HCT116 (cell line): ENCODE data around the gene AFF1. TPM values are rescaled to one million over a fixed set of nuclear protein-coding genes. Genes with fewer than 3 reads are reported as not detected.
A peak's percentile ranks its signal among the peaks of the same experiment; 100 is the strongest.

ENCODE experiments used
- ATAC-seq: fragments of 200-7000 bp; cut with Tn5 transposase; 2 replicates; pipeline ENCODE4 v1.9.1; 2020; ENCODE audit warnings: mild to moderate bottlenecking, moderate library complexity
- BruUV-seq: library from RNA; stranded (reverse); fragments of 400-500 nt; replicated peaks from 2 replicates; lab custom pipeline; 2021; lab: Mats Ljungman, UMichigan
- CTCF ChIA-PET: fragments of 300-600 bp; sonication (Branson Sonifier 250); formaldehyde crosslinking; loops from one replicate; lab custom pipeline; 2021; ENCODE audit warnings: antibody characterized with exemption; lab: Charles Lee
- POLR2A ChIA-PET: fragments of 300-600, 350-600 bp; sonication (Branson Sonifier 250); formaldehyde crosslinking; loops from one replicate; lab custom pipeline; 2021; ENCODE audit warnings: antibody characterized with exemption; lab: Charles Lee
- RAD21 ChIA-PET, 2 experiments: fragments of 300-600 bp; sonication (Branson Sonifier 250); formaldehyde crosslinking; loops; one replicate each; lab custom pipeline; 2023; ENCODE audit warnings: low total read pairs in 2 of 2; ENCODE audit not compliant: uncharacterized antibody in 2 of 2, unreplicated experiment in 2 of 2, low non-redundant PET in 1 of 2; lab: Charles Lee
- DNase-seq: peaks from one replicate; pipeline ENCODE4 v3.0.0-alpha.2; 2010; ENCODE audit warnings: low read depth, low spot score
- H2AFZ ChIP-seq: fragments of 200-600 bp; shearing (Covaris generic), sonication (generic); 2 replicates; pipeline ENCODE4 v1.6.1; 2017; ENCODE audit warnings: low read depth, mixed run types, mixed read lengths, antibody characterized with exemption, low read length; ENCODE audit not compliant: poor library complexity, severe bottlenecking
- H3K27ac ChIP-seq: 2 replicates; pipeline ENCODE4 v1.5.1; 2012; ENCODE audit warnings: low read depth, low read length
- H3K27me3 ChIP-seq: fragments of 200-600 bp; sonication (generic); 2 replicates; pipeline ENCODE4 v1.6.1; 2016; ENCODE audit warnings: mixed run types, low read length, mixed read lengths; ENCODE audit not compliant: insufficient read depth
- H3K36me3 ChIP-seq, 2 experiments: fragments of 200-500 bp in 1 of 2; fragments of 200-600 bp in 1 of 2; sonication (Bioruptor generic) in 1 of 2; sonication (generic) in 1 of 2; 2 replicates each; pipeline versions ENCODE4 v1.5.1 to v1.6.1; 2014 to 2016; ENCODE audit warnings: low read length in 2 of 2, inconsistent platforms in 1 of 2, mixed read lengths in 1 of 2, mixed run types in 1 of 2; ENCODE audit not compliant: insufficient read depth in 2 of 2, control insufficient read depth in 1 of 2
- H3K4me1 ChIP-seq, 2 experiments: fragments of 200-600 bp in 1 of 2; sonication (generic) in 1 of 2; 2 replicates each; pipeline versions ENCODE4 v1.5.1 to v1.6.1; 2012 to 2017; ENCODE audit warnings: low read length in 2 of 2, inconsistent platforms in 1 of 2, mild to moderate bottlenecking in 1 of 2, mixed read lengths in 1 of 2, mixed run types in 1 of 2, moderate library complexity in 1 of 2; ENCODE audit not compliant: insufficient read depth in 2 of 2, control insufficient read depth in 1 of 2
- H3K4me2 ChIP-seq: fragments of 200-600 bp; sonication (generic); 2 replicates; pipeline ENCODE4 v1.6.1; 2017; ENCODE audit warnings: mixed run types, low read length, mixed read lengths
- H3K4me3 ChIP-seq, 2 experiments: fragments of 200-600 bp in 1 of 2; sonication (generic) in 1 of 2; replicated peaks in 1 of 2; 2 replicates each; pipeline ENCODE4 v1.5.1; 2011 to 2016; ENCODE audit warnings: low read length in 2 of 2, control low read depth in 1 of 2, low read depth in 1 of 2, mild to moderate bottlenecking in 1 of 2, mixed read lengths in 1 of 2, mixed run types in 1 of 2
- H3K79me2 ChIP-seq: fragments of 200-600 bp; sonication (generic); 2 replicates; pipeline ENCODE4 v1.6.1; 2017; ENCODE audit warnings: mild to moderate bottlenecking, mixed run types, low read length, moderate library complexity, mixed read lengths; ENCODE audit not compliant: insufficient read depth
- H3K9ac ChIP-seq: fragments of 200-600 bp; sonication (generic); 2 replicates; pipeline ENCODE4 v1.6.1; 2016; ENCODE audit warnings: low read length, mixed read lengths
- H3K9me2 ChIP-seq: fragments of 200-600 bp; sonication (generic), shearing (Covaris generic); 2 replicates; pipeline ENCODE4 v1.6.1; 2017; ENCODE audit warnings: mixed run types, mild to moderate bottlenecking, moderate library complexity; ENCODE audit not compliant: insufficient read depth
- H3K9me3 ChIP-seq, 2 experiments: fragments of 200-500 bp in 1 of 2; fragments of 200-600 bp in 1 of 2; sonication (Bioruptor generic) in 1 of 2; sonication (generic) in 1 of 2; 2 replicates each; pipeline ENCODE4 v1.6.1; 2014 to 2017; ENCODE audit warnings: low read length in 2 of 2, mixed read lengths in 2 of 2, inconsistent platforms in 1 of 2, low read depth in 1 of 2, mild to moderate bottlenecking in 1 of 2, mixed run types in 1 of 2, moderate library complexity in 1 of 2; ENCODE audit not compliant: control insufficient read depth in 1 of 2, insufficient read depth in 1 of 2
- H4K20me1 ChIP-seq: fragments of 200-600 bp; sonication (generic), shearing (Covaris generic); 2 replicates; pipeline ENCODE4 v1.6.1; 2017; ENCODE audit warnings: mixed run types, mild to moderate bottlenecking, moderate library complexity; ENCODE audit not compliant: insufficient read depth
- ATF3 ChIP-seq: IDR thresholded peaks from 2 replicates; pipeline ENCODE4 v1.6.1; 2012
- CBX3 ChIP-seq: IDR thresholded peaks from 2 replicates; pipeline ENCODE4 v1.6.1; 2012; ENCODE audit warnings: low read depth
- CEBPB ChIP-seq: IDR thresholded peaks from 2 replicates; pipeline ENCODE4 v1.6.1; 2012; ENCODE audit warnings: low read depth
- ELF1 ChIP-seq: IDR thresholded peaks from 2 replicates; pipeline ENCODE4 v1.6.1; 2012; ENCODE audit warnings: low read depth, borderline replicate concordance
- JUND ChIP-seq: IDR thresholded peaks from 2 replicates; pipeline ENCODE4 v1.6.1; 2012
- POLR2A ChIP-seq: IDR thresholded peaks from 2 replicates; pipeline ENCODE4 v1.7.0; 2011; ENCODE audit warnings: borderline replicate concordance; ENCODE audit not compliant: insufficient read depth, insufficient read length; ENCODE audit errors: extremely low read depth
- SIN3A ChIP-seq: IDR thresholded peaks from 2 replicates; pipeline ENCODE4 v1.6.1; 2012; ENCODE audit warnings: low read depth
- ZNF274 ChIP-seq: fragments of 200-500 bp; sonication (Bioruptor generic); IDR thresholded peaks from 2 replicates; pipeline ENCODE4 v1.6.1; 2014; ENCODE audit warnings: mild to moderate bottlenecking, low read depth, low read length, inconsistent platforms
- intact Hi-C: fragments of 100-400 bp; cut with micrococcal nuclease; formaldehyde crosslinking; loops from 2 replicates; pipeline ENCODE4 v1.10.0; 2022
- total RNA-seq: library from RNA; stranded (reverse); gene quantifications from one replicate; pipeline ENCODE4 v1.2.1, GENCODE V29; 2021; ENCODE audit not compliant: unreplicated experiment
- TF ChIP-seq, protein P1 (sequence below): IDR thresholded peaks from 2 replicates; pipeline ENCODE4 v1.6.1; 2012; ENCODE audit warnings: low read depth

AFF1 gene
- total RNA-seq, 1 experiment from 2014 or later: 43.1 TPM

GRCh38 chr4:87060957-87061356 is 126.1 kb downstream of the AFF1 start (continued):
- no peak for TF ChIP-seq ATF3
- TF ChIP-seq, all 23 proteins: peak for 6

DNA sequence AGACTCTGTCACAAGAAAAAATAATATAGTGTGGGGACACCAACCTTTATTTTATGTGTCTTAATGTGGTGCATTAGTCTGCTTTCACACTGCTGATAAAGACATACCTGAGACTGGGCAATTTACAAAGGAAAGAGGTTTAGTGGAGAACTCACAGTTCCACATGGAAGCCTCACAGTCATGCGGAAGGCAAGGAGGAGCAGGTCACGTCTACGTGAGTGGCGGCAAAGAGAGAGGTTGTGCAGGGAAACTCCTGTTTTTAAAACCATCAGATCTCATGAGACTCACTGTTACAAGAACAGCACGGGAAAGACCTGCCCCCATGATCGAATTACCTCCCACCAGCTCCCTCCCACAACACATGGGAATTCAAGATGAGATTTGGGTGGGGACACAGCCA is 130.2 kb downstream of the AFF1 start:
- H3K4me3 ChIP-seq: no peak overlapping the region
- H3K4me1 ChIP-seq: peaks cover 16% of the 10 kb centered on the region in 2 experiments
- DNase-seq: no peak
- ChIA-PET POLR2A (no interaction called here), CTCF (no interaction called here), RAD21 (no interaction called here)
- BruUV-seq: no TSS peak
- H4K20me1 ChIP-seq: peaks cover 4% of the 10 kb centered on the region; the same call in 1 of the 2 replicates
- ATAC-seq: no peak
- H3K36me3 ChIP-seq: no peaks in the 10 kb centered on the region
- H2AFZ ChIP-seq: no peak overlapping the region
- H3K27me3 ChIP-seq: no peaks in the 10 kb centered on the region
- no peaks in the 10 kb centered on the region for H3K9me2 ChIP-seq
- no peak overlapping the region for H3K9ac ChIP-seq
- no peak for TF ChIP-seq ZNF274
- no peak for TF ChIP-seq ELF1
- intact Hi-C loops: no loop called here
- peaks cover 10% of the 10 kb centered on the region; the same call in 1 of the 2 replicates for H3K79me2 ChIP-seq
- H3K9me3 ChIP-seq: no peaks in the 10 kb centered on the region
- H3K27ac ChIP-seq: no peak overlapping the region
- no peak overlapping the region for H3K4me2 ChIP-seq

- intact Hi-C loops: no loop called here
- ChIA-PET CTCF (no interaction called here), RAD21 (no interaction called here), POLR2A (no interaction called here)
- Histone ChIP-seq H2AFZ (no peak overlapping the region), H4K20me1 (peaks cover 4% of the 10 kb centered on the region; the same call in 1 of the 2 replicates), H3K9me2 (no peaks in the 10 kb centered on the region), H3K4me3 (no peak overlapping the region), H3K36me3 (no peaks in the 10 kb centered on the region), H3K27ac (no peak overlapping the region), H3K79me2 (peaks cover 10% of the 10 kb centered on the region; the same call in 1 of the 2 replicates), H3K9me3 (no peaks in the 10 kb centered on the region), H3K27me3 (no peaks in the 10 kb centered on the region), H3K4me2 (no peak overlapping the region), H3K9ac (no peak overlapping the region), H3K4me1 (peaks cover under 1 to 2% of the 10 kb centered on the region in 2 experiments; a peak in 1 of 4 replicates)
- DNase-seq: no peak
- no peak for ATAC-seq
- no TSS peak for BruUV-seq
- TF ChIP-seq SIN3A: no peak
- TF ChIP-seq CBX3: no peak
- TF ChIP-seq, protein P1, sequence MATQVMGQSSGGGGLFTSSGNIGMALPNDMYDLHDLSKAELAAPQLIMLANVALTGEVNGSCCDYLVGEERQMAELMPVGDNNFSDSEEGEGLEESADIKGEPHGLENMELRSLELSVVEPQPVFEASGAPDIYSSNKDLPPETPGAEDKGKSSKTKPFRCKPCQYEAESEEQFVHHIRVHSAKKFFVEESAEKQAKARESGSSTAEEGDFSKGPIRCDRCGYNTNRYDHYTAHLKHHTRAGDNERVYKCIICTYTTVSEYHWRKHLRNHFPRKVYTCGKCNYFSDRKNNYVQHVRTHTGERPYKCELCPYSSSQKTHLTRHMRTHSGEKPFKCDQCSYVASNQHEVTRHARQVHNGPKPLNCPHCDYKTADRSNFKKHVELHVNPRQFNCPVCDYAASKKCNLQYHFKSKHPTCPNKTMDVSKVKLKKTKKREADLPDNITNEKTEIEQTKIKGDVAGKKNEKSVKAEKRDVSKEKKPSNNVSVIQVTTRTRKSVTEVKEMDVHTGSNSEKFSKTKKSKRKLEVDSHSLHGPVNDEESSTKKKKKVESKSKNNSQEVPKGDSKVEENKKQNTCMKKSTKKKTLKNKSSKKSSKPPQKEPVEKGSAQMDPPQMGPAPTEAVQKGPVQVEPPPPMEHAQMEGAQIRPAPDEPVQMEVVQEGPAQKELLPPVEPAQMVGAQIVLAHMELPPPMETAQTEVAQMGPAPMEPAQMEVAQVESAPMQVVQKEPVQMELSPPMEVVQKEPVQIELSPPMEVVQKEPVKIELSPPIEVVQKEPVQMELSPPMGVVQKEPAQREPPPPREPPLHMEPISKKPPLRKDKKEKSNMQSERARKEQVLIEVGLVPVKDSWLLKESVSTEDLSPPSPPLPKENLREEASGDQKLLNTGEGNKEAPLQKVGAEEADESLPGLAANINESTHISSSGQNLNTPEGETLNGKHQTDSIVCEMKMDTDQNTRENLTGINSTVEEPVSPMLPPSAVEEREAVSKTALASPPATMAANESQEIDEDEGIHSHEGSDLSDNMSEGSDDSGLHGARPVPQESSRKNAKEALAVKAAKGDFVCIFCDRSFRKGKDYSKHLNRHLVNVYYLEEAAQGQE: peak; percentile 61
- no peak for TF ChIP-seq POLR2A
- no peak for TF ChIP-seq JUND
- no peak for TF ChIP-seq CEBPB
Measured at GRCh38 chr4:87066403-87067123, 131.8 kb downstream of the AFF1 start.
